ENCODE measurements around the gene CLK4. TPM values are rescaled to one million over a fixed set of nuclear protein-coding genes. Genes with fewer than 3 reads are reported as not detected.

CLK4 gene
- total and polyA plus RNA-seq, 2 donors from 2014 or later: 15.4 to 37.8 TPM

GRCh38 chr5:178580271-178580955 is 46.4 kb downstream of the CLK4 start:
- H3K9ac ChIP-seq (ENCODE audit: low read length in 3 of 3): no peak overlapping the region
- H3K4me3 ChIP-seq (ENCODE audit: low read length in 3 of 3): no peak overlapping the region
- no peaks in the 10 kb centered on the region for H3K36me3 ChIP-seq (ENCODE audit: control insufficient read depth in 2 of 3, insufficient read depth in 3 of 3, low read length in 3 of 3)
- peaks cover 0 to 2% (median 0%) of the 10 kb centered on the region in 3 donors for H3K9me3 ChIP-seq (ENCODE audit: control insufficient read depth in 2 of 3, insufficient read depth in 1 of 3, low read length in 3 of 3)
- no peak for DNase-seq
- FAIRE-seq: no peak
- H3K27ac ChIP-seq (ENCODE audit: low read depth in 2 of 2, low read length in 2 of 2): no peak overlapping the region
- peaks cover 0 to 4% (median 0%) of the 10 kb centered on the region in 3 donors for H3K4me1 ChIP-seq (ENCODE audit: control insufficient read depth in 2 of 3, insufficient read depth in 2 of 3, low read depth in 1 of 3, low read length in 3 of 3)
- peaks cover 2% of the 10 kb centered on the region for H3K27me3 ChIP-seq (ENCODE audit: control insufficient read depth, insufficient read depth, low read length)
- intact Hi-C loops (cut with DNase I): no loop called here
- TF ChIP-seq, protein P1, sequence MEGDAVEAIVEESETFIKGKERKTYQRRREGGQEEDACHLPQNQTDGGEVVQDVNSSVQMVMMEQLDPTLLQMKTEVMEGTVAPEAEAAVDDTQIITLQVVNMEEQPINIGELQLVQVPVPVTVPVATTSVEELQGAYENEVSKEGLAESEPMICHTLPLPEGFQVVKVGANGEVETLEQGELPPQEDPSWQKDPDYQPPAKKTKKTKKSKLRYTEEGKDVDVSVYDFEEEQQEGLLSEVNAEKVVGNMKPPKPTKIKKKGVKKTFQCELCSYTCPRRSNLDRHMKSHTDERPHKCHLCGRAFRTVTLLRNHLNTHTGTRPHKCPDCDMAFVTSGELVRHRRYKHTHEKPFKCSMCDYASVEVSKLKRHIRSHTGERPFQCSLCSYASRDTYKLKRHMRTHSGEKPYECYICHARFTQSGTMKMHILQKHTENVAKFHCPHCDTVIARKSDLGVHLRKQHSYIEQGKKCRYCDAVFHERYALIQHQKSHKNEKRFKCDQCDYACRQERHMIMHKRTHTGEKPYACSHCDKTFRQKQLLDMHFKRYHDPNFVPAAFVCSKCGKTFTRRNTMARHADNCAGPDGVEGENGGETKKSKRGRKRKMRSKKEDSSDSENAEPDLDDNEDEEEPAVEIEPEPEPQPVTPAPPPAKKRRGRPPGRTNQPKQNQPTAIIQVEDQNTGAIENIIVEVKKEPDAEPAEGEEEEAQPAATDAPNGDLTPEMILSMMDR (IDR thresholded peaks at IDR 0.05; ENCODE audit: borderline replicate concordance, extremely low read depth, insufficient read depth): no peak

- intact Hi-C loops (cut with DNase I): no loop called here
- TF ChIP-seq, protein P1 (IDR thresholded peaks at IDR 0.05; ENCODE audit: borderline replicate concordance, extremely low read depth, insufficient read depth): no peak
- no peak for FAIRE-seq
These were observed 48.9 kb downstream of the CLK4 start for GRCh38 chr5:178577944-178578343.

GRCh38 chr5:178577376-178577839 is 49.4 kb downstream of the CLK4 start:
- intact Hi-C loops (cut with DNase I): no loop called here
- H3K9ac ChIP-seq (ENCODE audit: low read length in 3 of 3): no peak overlapping the region
- FAIRE-seq: no peak
- DNase-seq: peak in 4 of 5 donors; percentile 19 to 80 (median 32)
- peak overlapping the region in 1 of 3 donors; percentile 32 for H3K4me3 ChIP-seq (ENCODE audit: low read length in 3 of 3)
- H3K4me1 ChIP-seq (ENCODE audit: control insufficient read depth in 2 of 3, insufficient read depth in 2 of 3, low read depth in 1 of 3, low read length in 3 of 3): peaks cover 0 to 4% (median 0%) of the 10 kb centered on the region in 3 donors
- peaks cover 0 to 2% (median 0%) of the 10 kb centered on the region in 3 donors for H3K9me3 ChIP-seq (ENCODE audit: control insufficient read depth in 2 of 3, insufficient read depth in 1 of 3, low read length in 3 of 3)
- no peak overlapping the region for H3K27ac ChIP-seq (ENCODE audit: low read depth in 2 of 2, low read length in 2 of 2)
- TF ChIP-seq, protein P1 (IDR thresholded peaks at IDR 0.05; ENCODE audit: borderline replicate concordance, extremely low read depth, insufficient read depth): no peak
- H3K36me3 ChIP-seq (ENCODE audit: control insufficient read depth in 2 of 3, insufficient read depth in 3 of 3, low read length in 3 of 3): no peaks in the 10 kb centered on the region
- peaks cover 2% of the 10 kb centered on the region for H3K27me3 ChIP-seq (ENCODE audit: control insufficient read depth, insufficient read depth, low read length)

More at GRCh38 chr5:178577944-178578343, 48.9 kb downstream of the CLK4 start:
- Histone ChIP-seq H3K9me3 (ENCODE audit: control insufficient read depth in 2 of 3, insufficient read depth in 1 of 3, low read length in 3 of 3) (peaks cover 0 to 2% (median 0%) of the 10 kb centered on the region in 3 donors), H3K36me3 (ENCODE audit: control insufficient read depth in 2 of 3, insufficient read depth in 3 of 3, low read length in 3 of 3) (no peaks in the 10 kb centered on the region), H3K27ac (ENCODE audit: low read depth in 2 of 2, low read length in 2 of 2) (no peak overlapping the region), H3K9ac (ENCODE audit: low read length in 3 of 3) (no peak overlapping the region), H3K4me1 (ENCODE audit: control insufficient read depth in 2 of 3, insufficient read depth in 2 of 3, low read depth in 1 of 3, low read length in 3 of 3) (peaks cover 0 to 4% (median 0%) of the 10 kb centered on the region in 3 donors), H3K27me3 (ENCODE audit: control insufficient read depth, insufficient read depth, low read length) (peaks cover 2% of the 10 kb centered on the region), H3K4me3 (ENCODE audit: low read length in 3 of 3) (no peak overlapping the region)
- DNase-seq: no peak

Data from kidney (tissue), 14 donors.